Activated CD8-positive, alpha-beta T cell treated with anti-CD3 and anti-CD28 coated beads for 36 hours (primary cell): ENCODE results near the gene SERPINB6. TPM values are rescaled to one million over a fixed set of nuclear protein-coding genes. Genes with fewer than 3 reads are reported as not detected.
A peak's percentile ranks its signal among the peaks of the same experiment; 100 is the strongest.

Experiments
- ATAC-seq: fragments of 200-7000 bp; cut with Tn5 transposase; one replicate; pipeline ENCODE4 v1.10.0; 2021; ENCODE audit warnings: mild to moderate bottlenecking, moderate library complexity
- CTCF ChIA-PET: fragments of 350-600 bp; sonication (Branson Sonifier 250); formaldehyde crosslinking; loops from one replicate; lab custom pipeline; 2021; ENCODE audit warnings: antibody characterized with exemption; lab: Charles Lee
- POLR2A ChIA-PET: fragments of 350-600 bp; sonication (Branson Sonifier 250); formaldehyde crosslinking; loops from one replicate; lab custom pipeline; 2021; ENCODE audit warnings: antibody characterized with exemption; lab: Charles Lee
- DNase-seq: peaks from one replicate; pipeline ENCODE4 v3.0.0-alpha.2; 2020
- H3K27ac Mint-ChIP-seq: one replicate; pipeline ENCODE4 v1.8.0; 2021; ENCODE audit warnings: mild to moderate bottlenecking, mixed read lengths
- H3K27me3 Mint-ChIP-seq: one replicate; pipeline ENCODE4 v1.8.0; 2021; ENCODE audit warnings: mixed read lengths
- H3K36me3 Mint-ChIP-seq: one replicate; pipeline ENCODE4 v1.8.0; 2021; ENCODE audit warnings: low read depth, mixed read lengths
- H3K4me1 Mint-ChIP-seq: one replicate; pipeline ENCODE4 v1.8.0; 2021; ENCODE audit warnings: low read depth, mixed read lengths
- H3K4me3 Mint-ChIP-seq: one replicate; pipeline ENCODE4 v1.8.0; 2021; ENCODE audit warnings: mild to moderate bottlenecking, moderate library complexity, mixed read lengths
- H3K9me3 Mint-ChIP-seq: one replicate; pipeline ENCODE4 v1.8.0; 2021; ENCODE audit warnings: mixed read lengths
- CTCF ChIP-seq: fragments of 200-600 bp; IDR thresholded peaks from one replicate; pipeline ENCODE4 v1.8.0; 2022; ENCODE audit warnings: antibody characterized with exemption, mild to moderate bottlenecking
- intact Hi-C: fragments of 100-400 bp; cut with micrococcal nuclease; formaldehyde crosslinking; loops from one replicate; pipeline ENCODE4 v1.10.0; 2022
- total RNA-seq, 2 experiments: library from RNA; stranded (reverse); gene quantifications; one replicate each; pipeline ENCODE4 v1.2.3, GENCODE V29; 2021

Gene SERPINB6
- total RNA-seq, 2 experiments from 2014 or later, result 52.2 to 53.8 TPM

DNA sequence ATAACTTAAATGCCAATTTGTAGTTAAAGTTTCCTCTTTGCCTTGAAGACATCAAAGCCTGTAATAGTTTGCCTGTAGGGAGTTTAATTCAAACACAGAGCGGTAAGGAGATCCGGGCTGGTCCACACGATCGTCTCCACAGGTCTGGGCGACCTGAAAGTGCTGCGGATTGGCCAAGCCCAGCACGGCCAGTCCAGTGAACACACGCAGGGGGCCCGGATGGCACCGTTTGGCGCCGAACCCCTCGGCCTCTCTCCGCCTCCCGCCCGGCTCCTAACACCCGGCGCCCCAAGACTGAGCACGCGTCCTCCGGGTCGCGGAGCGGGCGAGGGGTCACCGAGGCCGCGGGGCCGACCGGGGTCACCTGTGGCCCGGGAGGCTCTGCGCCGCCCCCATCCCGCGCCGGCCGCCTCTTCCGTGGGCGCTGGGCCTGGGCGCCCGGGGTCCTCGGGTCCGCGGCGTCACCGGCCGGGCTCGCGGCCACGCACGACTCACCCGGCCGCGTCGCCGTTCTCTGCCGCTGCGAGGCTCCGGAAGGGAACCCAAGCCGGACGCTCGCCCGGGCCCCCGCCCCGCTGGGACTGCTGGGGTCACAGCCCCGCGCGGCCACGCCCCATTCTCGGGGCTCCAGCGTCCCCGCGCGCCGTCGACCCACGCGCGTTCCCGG is 481 bp downstream of the SERPINB6 start:
- H3K27me3 Mint-ChIP-seq, result no peaks in the 10 kb centered on the region
- peak overlapping the region; percentile 89 for H3K27ac Mint-ChIP-seq
- POLR2A ChIA-PET, result interaction anchor here (1.0 to 1.5 kb wide), 4 partner anchors 10 to 129 kb away, joined by 4 to 5 read pairs (median 4); partner anchors contain the start of gene SERPINB1
- intact Hi-C loops, result no loop called here
- H3K4me1 Mint-ChIP-seq, result peaks cover 50% of the 10 kb centered on the region
- DNase-seq (peak; percentile 69), ATAC-seq (peak; percentile 79)
- H3K4me3 Mint-ChIP-seq, result peak overlapping the region; percentile 83
- no peak for TF ChIP-seq CTCF
- CTCF ChIA-PET, result interaction anchor here (1.5 to 1.6 kb wide), 2 partner anchors 18 to 180 kb away, joined by 4 to 5 read pairs; no protein-coding TSS in a partner anchor
- peaks cover 4% of the 10 kb centered on the region for H3K36me3 Mint-ChIP-seq
- H3K9me3 Mint-ChIP-seq, result no peaks in the 10 kb centered on the region

DNA sequence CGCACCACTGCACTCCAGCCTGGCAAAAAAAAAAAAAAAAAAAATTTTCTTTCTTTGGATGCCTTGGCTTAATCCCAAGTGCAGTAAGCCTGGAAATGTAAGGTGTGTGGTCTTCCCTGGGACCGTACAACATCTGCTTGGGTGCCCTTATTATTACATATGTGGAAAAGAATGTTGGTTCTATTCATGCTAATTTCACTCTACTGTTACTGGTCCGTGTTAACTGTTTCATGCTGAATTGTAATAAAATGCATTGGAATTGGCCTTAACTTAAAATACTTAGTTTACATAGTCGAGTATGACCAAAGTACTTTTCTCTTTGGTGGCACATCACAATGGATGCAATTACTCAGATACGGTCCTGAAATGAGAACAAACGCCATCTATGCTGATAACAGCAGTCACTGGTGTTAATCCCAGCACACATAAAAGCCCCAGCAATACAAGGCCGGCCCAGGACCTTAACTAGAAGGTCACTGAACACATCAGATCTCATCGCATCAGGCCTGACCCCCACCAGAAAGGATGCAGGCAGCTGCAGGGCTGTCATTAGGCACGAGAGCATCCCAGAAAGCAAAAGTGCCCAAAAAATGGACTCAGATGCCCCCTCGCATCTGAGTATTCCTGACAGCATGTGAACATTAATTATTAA is 1.2 kb downstream of the SERPINB6 start:
- H3K36me3 Mint-ChIP-seq, result peaks cover 4% of the 10 kb centered on the region
- ATAC-seq (peak; percentile 12), DNase-seq (no peak)
- H3K4me3 Mint-ChIP-seq, result peak overlapping the region; percentile 83
- CTCF ChIA-PET, result no interaction called here
- POLR2A ChIA-PET, result no interaction called here
- no peaks in the 10 kb centered on the region for H3K9me3 Mint-ChIP-seq
- H3K27ac Mint-ChIP-seq, result peak overlapping the region; percentile 89
- no peaks in the 10 kb centered on the region for H3K27me3 Mint-ChIP-seq
- TF ChIP-seq CTCF, result no peak
- intact Hi-C loops, result no loop called here
- H3K4me1 Mint-ChIP-seq, result peaks cover 48% of the 10 kb centered on the region

DNA sequence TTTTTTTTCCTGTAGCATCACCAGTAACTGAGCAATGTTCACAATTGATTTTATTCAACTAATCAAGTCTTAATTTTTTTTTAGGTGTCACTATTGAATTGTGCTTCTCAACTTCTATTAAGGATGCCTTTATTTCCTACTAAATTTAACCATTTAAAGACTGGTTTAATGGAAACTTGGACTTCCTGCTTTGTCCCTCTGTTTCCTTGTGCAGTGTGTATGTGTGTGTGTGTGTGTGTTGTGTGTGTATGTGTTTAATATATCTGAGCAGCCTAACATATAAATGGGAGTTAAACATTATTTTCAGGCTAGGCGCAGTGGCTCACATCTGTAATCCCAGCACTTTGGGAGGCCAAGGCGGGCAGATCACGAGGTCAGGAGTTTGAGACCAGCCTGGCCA is 1.8 kb downstream of the SERPINB6 start:
- Mint-ChIP-seq H3K4me3 (peak overlapping the region; percentile 46), H3K4me1 (peaks cover 50% of the 10 kb centered on the region), H3K9me3 (no peaks in the 10 kb centered on the region), H3K27me3 (no peaks in the 10 kb centered on the region), H3K36me3 (peaks cover 4% of the 10 kb centered on the region), H3K27ac (peak overlapping the region; percentile 54)
- CTCF ChIA-PET, result interaction anchor here (1.0 to 5.6 kb wide), 2 partner anchors 17 to 22 kb away, joined by 4 to 37 read pairs; no protein-coding TSS in a partner anchor
- no peak for TF ChIP-seq CTCF
- POLR2A ChIA-PET, result no interaction called here
- DNase-seq (no peak), ATAC-seq (no peak)
- intact Hi-C loops, result no loop called here

- ATAC-seq (no peak), DNase-seq (no peak)
- CTCF ChIA-PET, result interaction anchor here (1.0 to 5.6 kb wide), 2 partner anchors 16 to 21 kb away, joined by 4 to 37 read pairs; no protein-coding TSS in a partner anchor
- Mint-ChIP-seq H3K27ac (peak overlapping the region; percentile 12), H3K4me1 (peaks cover 46% of the 10 kb centered on the region), H3K36me3 (peaks cover 4% of the 10 kb centered on the region), H3K9me3 (no peaks in the 10 kb centered on the region), H3K27me3 (no peaks in the 10 kb centered on the region), H3K4me3 (no peak overlapping the region)
- no peak for TF ChIP-seq CTCF
- intact Hi-C loops, result no loop called here
- POLR2A ChIA-PET, result interaction anchor here (0.6 kb wide), 1 partner anchor 18 kb away, joined by 3 read pairs; no protein-coding TSS in a partner anchor
These were observed 2.7 kb downstream of the SERPINB6 start for GRCh38 chr6:2968600-2969135.
